ENCODE results near the gene MAP3K9.

- no peak for TF ChIP-seq CTCF (IDR thresholded peaks at IDR 0.05)
- TF ChIP-seq POLR2A (IDR thresholded peaks at IDR 0.05) = no peak
Observed at GRCh38 chr14:70723276-70723675, 86.0 kb downstream of the MAP3K9 start.
